ENCODE data around the gene BORCS5. TPM values are rescaled to one million over a fixed set of nuclear protein-coding genes. Genes with fewer than 3 reads are reported as not detected.

BORCS5 gene
- total RNA-seq, 8 experiments from 2014 or later = 7.7 to 28.2 (median 17.8) TPM

GRCh38 chr12:12474931-12475795, 118.3 kb downstream of the BORCS5 start:
- no peaks in the 10 kb centered on the region for H3K4me1 ChIP-seq (replicated peaks in 1 of 2)
- in situ Hi-C loops (cut with MboI; ENCODE audit: low pct_unique_long_range_greater_than_20kb in 2 of 9, low sequenced_read_pairs in 9 of 9, unreplicated experiment in 9 of 9) = no loop called here
- ATAC-seq (replicated peaks in 6 of 8) = no peak
- H3K4me3 ChIP-seq = no peak overlapping the region
- H3K27ac ChIP-seq = no peak overlapping the region
- 60 to 100% (median 86%) methylated on average over 1 to 10 of the region's 15 CpGs for WGBS, 10 experiments

GRCh38 chr12:12476857-12477531, 120.1 kb downstream of the BORCS5 start:
- in situ Hi-C loops (cut with MboI; ENCODE audit: low pct_unique_long_range_greater_than_20kb in 2 of 9, low sequenced_read_pairs in 9 of 9, unreplicated experiment in 9 of 9) = no loop called here
- Histone ChIP-seq H3K27ac (no peak overlapping the region), H3K4me1 (replicated peaks in 1 of 2) (no peaks in the 10 kb centered on the region), H3K4me3 (no peak overlapping the region)
- 81 to 100% (median 98%) methylated on average over 1 to 13 of the region's 21 CpGs; no CpG with 5 or more reads in 2 of the 10 experiments for WGBS, 10 experiments
- no peak for ATAC-seq (replicated peaks in 6 of 8)

- Histone ChIP-seq H3K4me1 (replicated peaks in 1 of 2) (no peaks in the 10 kb centered on the region), H3K27ac (no peak overlapping the region), H3K4me3 (no peak overlapping the region)
- 93 to 100% (median 100%) methylated on average over 1 to 13 of the region's 14 CpGs; no CpG with 5 or more reads in 3 of the 10 experiments for WGBS, 10 experiments
- in situ Hi-C loops (cut with MboI; ENCODE audit: low pct_unique_long_range_greater_than_20kb in 2 of 9, low sequenced_read_pairs in 9 of 9, unreplicated experiment in 9 of 9) = no loop called here
- no peak for ATAC-seq (replicated peaks in 6 of 8)
Measured at GRCh38 chr12:12477532-12477890, 120.6 kb downstream of the BORCS5 start.

- H3K4me1 ChIP-seq (replicated peaks in 1 of 2) = no peaks in the 10 kb centered on the region
- no peak for ATAC-seq (replicated peaks in 6 of 8)
- in situ Hi-C loops (cut with MboI; ENCODE audit: low pct_unique_long_range_greater_than_20kb in 2 of 9, low sequenced_read_pairs in 9 of 9, unreplicated experiment in 9 of 9) = no loop called here
- 83 to 100% (median 100%) methylated on average over 1 to 5 of the region's 5 CpGs; no CpG with 5 or more reads in 1 of the 10 experiments for WGBS, 10 experiments
- H3K4me3 ChIP-seq = no peak overlapping the region
- H3K27ac ChIP-seq = no peak overlapping the region
Measured at GRCh38 chr12:12480074-12480473, 123.2 kb downstream of the BORCS5 start.

GRCh38 chr12:12481631-12482030, 124.8 kb downstream of the BORCS5 start:
- Histone ChIP-seq H3K4me1 (replicated peaks in 1 of 2) (no peaks in the 10 kb centered on the region), H3K4me3 (no peak overlapping the region), H3K27ac (no peak overlapping the region)
- no peak for ATAC-seq (replicated peaks in 6 of 8)
- WGBS, 10 experiments = 58 to 100% (median 86%) methylated on average over 1 to 2 of the region's 2 CpGs; no CpG with 5 or more reads in 1 of the 10 experiments
- in situ Hi-C loops (cut with MboI; ENCODE audit: low pct_unique_long_range_greater_than_20kb in 2 of 9, low sequenced_read_pairs in 9 of 9, unreplicated experiment in 9 of 9) = no loop called here

GRCh38 chr12:12482150-12482761, 125.4 kb downstream of the BORCS5 start:
- WGBS, 10 experiments = 92 to 100% (median 97%) methylated on average over 2 to 6 of the region's 6 CpGs
- in situ Hi-C loops (cut with MboI; ENCODE audit: low pct_unique_long_range_greater_than_20kb in 2 of 9, low sequenced_read_pairs in 9 of 9, unreplicated experiment in 9 of 9) = no loop called here
- Histone ChIP-seq H3K4me3 (no peak overlapping the region), H3K4me1 (replicated peaks in 1 of 2) (no peaks in the 10 kb centered on the region), H3K27ac (no peak overlapping the region)
- ATAC-seq (replicated peaks in 6 of 8) = no peak

- no peak for ATAC-seq (replicated peaks in 6 of 8)
- Histone ChIP-seq H3K4me1 (replicated peaks in 1 of 2) (no peaks in the 10 kb centered on the region), H3K27ac (no peak overlapping the region), H3K4me3 (no peak overlapping the region)
- WGBS, 10 experiments = 70 to 96% (median 89%) methylated on average over 2 to 6 of the region's 6 CpGs; no CpG with 5 or more reads in 1 of the 10 experiments
- in situ Hi-C loops (cut with MboI; ENCODE audit: low pct_unique_long_range_greater_than_20kb in 2 of 9, low sequenced_read_pairs in 9 of 9, unreplicated experiment in 9 of 9) = no loop called here
Measured at GRCh38 chr12:12482959-12483358, 126.1 kb downstream of the BORCS5 start.

- 0 to 100% (median 83%) methylated on average over 1 to 3 of the region's 3 CpGs for WGBS, 10 experiments
- no peak overlapping the region for H3K4me3 ChIP-seq
- in situ Hi-C loops (cut with MboI; ENCODE audit: low pct_unique_long_range_greater_than_20kb in 2 of 9, low sequenced_read_pairs in 9 of 9, unreplicated experiment in 9 of 9) = no loop called here
- no peak for ATAC-seq (replicated peaks in 6 of 8)
- no peaks in the 10 kb centered on the region for H3K4me1 ChIP-seq (replicated peaks in 1 of 2)
- no peak overlapping the region for H3K27ac ChIP-seq
Measured at GRCh38 chr12:12483438-12483837, 126.6 kb downstream of the BORCS5 start.

GRCh38 chr12:12486661-12487240, 129.9 kb downstream of the BORCS5 start:
- WGBS, 10 experiments = 58 to 100% (median 92%) methylated on average over 2 to 6 of the region's 6 CpGs
- no peak for ATAC-seq (replicated peaks in 6 of 8)
- in situ Hi-C loops (cut with MboI; ENCODE audit: low pct_unique_long_range_greater_than_20kb in 2 of 9, low sequenced_read_pairs in 9 of 9, unreplicated experiment in 9 of 9) = no loop called here
- Histone ChIP-seq H3K4me3 (no peak overlapping the region), H3K4me1 (replicated peaks in 1 of 2) (no peaks in the 10 kb centered on the region), H3K27ac (no peak overlapping the region)

GRCh38 chr12:12487490-12487889, 130.6 kb downstream of the BORCS5 start:
- Histone ChIP-seq H3K4me1 (replicated peaks in 1 of 2) (no peaks in the 10 kb centered on the region), H3K4me3 (no peak overlapping the region), H3K27ac (no peak overlapping the region)
- in situ Hi-C loops (cut with MboI; ENCODE audit: low pct_unique_long_range_greater_than_20kb in 2 of 9, low sequenced_read_pairs in 9 of 9, unreplicated experiment in 9 of 9) = no loop called here
- no peak for ATAC-seq (replicated peaks in 6 of 8)
- WGBS, 10 experiments = 74 to 100% (median 95%) methylated on average over 2 to 6 of the region's 6 CpGs

- Histone ChIP-seq H3K27ac (no peak overlapping the region), H3K4me3 (no peak overlapping the region), H3K4me1 (replicated peaks in 1 of 2) (no peaks in the 10 kb centered on the region)
- 40 to 100% (median 92%) methylated on average over 1 to 4 of the region's 4 CpGs for WGBS, 10 experiments
- in situ Hi-C loops (cut with MboI; ENCODE audit: low pct_unique_long_range_greater_than_20kb in 2 of 9, low sequenced_read_pairs in 9 of 9, unreplicated experiment in 9 of 9) = no loop called here
- ATAC-seq (replicated peaks in 6 of 8) = no peak
Measured at GRCh38 chr12:12488296-12488695, 131.4 kb downstream of the BORCS5 start.

- 86 to 100% (median 93%) methylated on average over 1 to 8 of the region's 8 CpGs; no CpG with 5 or more reads in 1 of the 10 experiments for WGBS, 10 experiments
- no peak overlapping the region for H3K4me3 ChIP-seq
- H3K4me1 ChIP-seq (replicated peaks in 1 of 2) = no peaks in the 10 kb centered on the region
- ATAC-seq (replicated peaks in 6 of 8) = no peak
- in situ Hi-C loops (cut with MboI; ENCODE audit: low pct_unique_long_range_greater_than_20kb in 2 of 9, low sequenced_read_pairs in 9 of 9, unreplicated experiment in 9 of 9) = no loop called here
- no peak overlapping the region for H3K27ac ChIP-seq
Measured at GRCh38 chr12:12488823-12489550, 132.1 kb downstream of the BORCS5 start.

Measured in motor neuron (in vitro differentiated cells).